COLO668 (cell line): ENCODE data around the gene SHPK.

ENCODE experiments used
- DNase-seq: peaks from one replicate; lab custom pipeline; 2025; ENCODE audit not compliant: unreplicated experiment; lab: John Stamatoyannopoulos, UW

SHPK gene

GRCh38 chr17:3635474-3636153, 436 bp downstream of the SHPK start:
- DNase-seq, result peak; percentile 19

- DNase-seq, result no peak
Measured at GRCh38 chr17:3632287-3632686, 3.8 kb downstream of the SHPK start.

- DNase-seq, result no peak
Measured at GRCh38 chr17:3630781-3631180, 5.3 kb downstream of the SHPK start.

GRCh38 chr17:3627769-3628167, 8.3 kb downstream of the SHPK start:
- DNase-seq, result no peak

- DNase-seq, result no peak
Measured at GRCh38 chr17:3626831-3627768, 8.9 kb downstream of the SHPK start.

GRCh38 chr17:3622977-3623594, 13.0 kb downstream of the SHPK start:
- DNase-seq, result no peak

GRCh38 chr17:3621146-3621720, 14.8 kb downstream of the SHPK start:
- no peak for DNase-seq

- no peak for DNase-seq
Measured at GRCh38 chr17:3615160-3615870, 20.7 kb downstream of the SHPK start.

- DNase-seq, result no peak
Measured at GRCh38 chr17:3613124-3613523, 22.9 kb downstream of the SHPK start.

- DNase-seq, result no peak
Measured at GRCh38 chr17:3610523-3610922, 25.5 kb downstream of the SHPK start.

GRCh38 chr17:3609689-3610088, 26.4 kb downstream of the SHPK start:
- DNase-seq, result no peak

GRCh38 chr17:3603870-3604259, 32.2 kb downstream of the SHPK start:
- DNase-seq, result no peak

GRCh38 chr17:3603119-3603869, 32.8 kb downstream of the SHPK start:
- DNase-seq, result no peak

- DNase-seq, result peak; percentile 2
Measured at GRCh38 chr17:3602499-3602898, 33.6 kb downstream of the SHPK start.

GRCh38 chr17:3600529-3601205, 35.4 kb downstream of the SHPK start:
- DNase-seq, result no peak

GRCh38 chr17:3598078-3598477, 38.0 kb downstream of the SHPK start:
- DNase-seq, result no peak

GRCh38 chr17:3596804-3597464, 39.1 kb downstream of the SHPK start:
- no peak for DNase-seq

- DNase-seq, result no peak
Measured at GRCh38 chr17:3594976-3595375, 41.1 kb downstream of the SHPK start.
